Activated T-helper 17 cell treated with anti-CD3 and anti-CD28 coated beads, Interleukin-2, amount 50 U/mL, for 72 hours (primary cell): ENCODE data around the gene MGA. TPM values are rescaled to one million over a fixed set of nuclear protein-coding genes. Genes with fewer than 3 reads are reported as not detected.

ENCODE experiments used
- ATAC-seq: fragments of 150-1000 bp; cut with Tn5 transposase; replicated peaks from 2 replicates; pipeline ENCODE4 v1.10.0; 2021; ENCODE audit warnings: mild to moderate bottlenecking, moderate library complexity
- H3K27ac Mint-ChIP-seq: one replicate; pipeline ENCODE4 v1.8.0; 2022; ENCODE audit warnings: mixed read lengths
- H3K27me3 Mint-ChIP-seq: one replicate; pipeline ENCODE4 v1.8.0; 2022; ENCODE audit warnings: mixed read lengths
- H3K36me3 Mint-ChIP-seq: one replicate; pipeline ENCODE4 v1.8.0; 2022; ENCODE audit warnings: low read depth, mild to moderate bottlenecking, mixed read lengths
- H3K4me1 Mint-ChIP-seq: one replicate; pipeline ENCODE4 v1.8.0; 2022; ENCODE audit warnings: mixed read lengths
- H3K4me3 Mint-ChIP-seq: one replicate; pipeline ENCODE4 v1.8.0; 2022; ENCODE audit warnings: mild to moderate bottlenecking, mixed read lengths
- H3K9me3 Mint-ChIP-seq: one replicate; pipeline ENCODE4 v1.8.0; 2022; ENCODE audit warnings: mixed read lengths
- total RNA-seq, 2 donors: library from RNA; stranded (reverse); gene quantifications; one replicate each; pipeline ENCODE4 v1.2.3, GENCODE V29; 2022

The MGA gene
- total RNA-seq, 2 donors from 2014 or later = 36.4 to 36.6 TPM

GRCh38 chr15:41671656-41672648, 11.7 kb downstream of the MGA start:
- no peak for ATAC-seq
- peaks cover 10% of the 10 kb centered on the region for H3K4me1 Mint-ChIP-seq
- H3K9me3 Mint-ChIP-seq = no peaks in the 10 kb centered on the region
- no peaks in the 10 kb centered on the region for H3K27me3 Mint-ChIP-seq
- peaks cover 67% of the 10 kb centered on the region for H3K36me3 Mint-ChIP-seq
- H3K4me3 Mint-ChIP-seq = no peak overlapping the region
- H3K27ac Mint-ChIP-seq = no peak overlapping the region

DNA sequence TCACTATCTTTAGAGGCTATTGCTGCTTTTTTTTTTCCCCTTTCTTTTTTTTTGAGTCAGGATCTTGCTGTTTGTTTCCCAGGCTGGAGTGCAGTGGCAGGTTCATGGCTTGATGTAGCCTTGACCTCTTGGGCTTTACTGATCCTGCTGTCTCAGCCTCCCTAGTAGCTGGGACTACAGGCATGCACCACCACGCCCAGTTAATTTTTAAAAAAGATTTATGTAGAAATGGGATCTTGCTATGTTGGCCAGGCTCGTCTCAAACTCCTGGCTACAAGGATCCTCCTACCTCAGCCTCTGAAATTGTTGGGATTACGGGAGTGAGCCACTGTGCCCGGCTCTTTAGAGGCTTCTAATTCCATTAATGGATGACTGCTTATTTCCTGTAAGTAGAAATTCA, 15.1 kb downstream of the MGA start:
- peak overlapping the region; percentile 72 for H3K27ac Mint-ChIP-seq
- H3K9me3 Mint-ChIP-seq = no peaks in the 10 kb centered on the region
- no peak for ATAC-seq
- H3K4me3 Mint-ChIP-seq = no peak overlapping the region
- H3K27me3 Mint-ChIP-seq = no peaks in the 10 kb centered on the region
- H3K4me1 Mint-ChIP-seq = peaks cover 17% of the 10 kb centered on the region
- peaks cover 69% of the 10 kb centered on the region for H3K36me3 Mint-ChIP-seq

DNA sequence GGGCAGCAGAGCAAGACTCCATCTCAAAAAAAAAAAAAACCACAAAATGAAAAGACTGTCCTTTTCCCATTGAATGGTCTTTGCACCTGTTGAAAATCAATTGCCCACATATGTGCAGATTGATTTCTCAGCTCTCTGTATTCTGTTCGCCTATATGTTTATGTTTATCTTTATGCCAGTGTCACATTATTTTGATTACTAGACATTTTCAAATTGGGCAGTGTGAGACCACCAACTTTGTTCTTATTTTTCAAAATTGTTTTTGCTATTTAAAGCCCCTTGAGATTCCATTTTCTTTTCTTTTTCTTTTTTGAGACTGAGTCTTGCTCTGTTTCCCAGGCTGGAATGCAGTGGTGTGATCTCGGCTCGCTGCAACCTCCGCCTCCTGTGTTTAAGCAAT, 18.5 kb downstream of the MGA start:
- Mint-ChIP-seq H3K4me1 (peaks cover 17% of the 10 kb centered on the region), H3K27ac (no peak overlapping the region), H3K9me3 (no peaks in the 10 kb centered on the region), H3K27me3 (no peaks in the 10 kb centered on the region), H3K36me3 (peaks cover 41% of the 10 kb centered on the region), H3K4me3 (no peak overlapping the region)
- no peak for ATAC-seq

GRCh38 chr15:41683955-41684354, 23.8 kb downstream of the MGA start:
- Mint-ChIP-seq H3K36me3 (peaks cover 6% of the 10 kb centered on the region), H3K4me3 (no peak overlapping the region), H3K27me3 (no peaks in the 10 kb centered on the region), H3K4me1 (peaks cover 20% of the 10 kb centered on the region), H3K27ac (no peak overlapping the region), H3K9me3 (no peaks in the 10 kb centered on the region)
- no peak for ATAC-seq

DNA sequence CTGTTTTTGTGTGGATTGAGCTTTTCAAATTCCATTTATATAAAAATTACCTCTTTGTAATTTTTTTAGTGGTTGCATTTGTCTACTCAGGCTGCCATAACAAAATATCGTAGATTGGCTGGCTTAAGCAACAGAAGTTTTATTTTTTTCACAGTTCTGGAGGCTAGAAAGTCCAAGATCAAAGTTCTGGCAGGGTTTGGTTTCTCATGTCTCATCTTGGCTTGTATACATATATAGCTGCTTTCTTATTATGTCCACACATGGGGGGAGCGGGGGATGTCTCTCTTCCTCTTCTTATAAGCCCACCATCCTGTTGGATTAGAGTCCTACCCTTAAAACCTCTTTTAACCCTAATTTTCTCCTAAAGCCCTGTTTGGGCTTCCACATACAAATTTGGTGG, 28.5 kb downstream of the MGA start:
- H3K4me3 Mint-ChIP-seq = no peak overlapping the region
- no peak for ATAC-seq
- H3K27ac Mint-ChIP-seq = peak overlapping the region; percentile 6
- H3K4me1 Mint-ChIP-seq = peaks cover 30% of the 10 kb centered on the region
- peaks cover 5% of the 10 kb centered on the region for H3K36me3 Mint-ChIP-seq
- H3K9me3 Mint-ChIP-seq = no peaks in the 10 kb centered on the region
- H3K27me3 Mint-ChIP-seq = no peaks in the 10 kb centered on the region

DNA sequence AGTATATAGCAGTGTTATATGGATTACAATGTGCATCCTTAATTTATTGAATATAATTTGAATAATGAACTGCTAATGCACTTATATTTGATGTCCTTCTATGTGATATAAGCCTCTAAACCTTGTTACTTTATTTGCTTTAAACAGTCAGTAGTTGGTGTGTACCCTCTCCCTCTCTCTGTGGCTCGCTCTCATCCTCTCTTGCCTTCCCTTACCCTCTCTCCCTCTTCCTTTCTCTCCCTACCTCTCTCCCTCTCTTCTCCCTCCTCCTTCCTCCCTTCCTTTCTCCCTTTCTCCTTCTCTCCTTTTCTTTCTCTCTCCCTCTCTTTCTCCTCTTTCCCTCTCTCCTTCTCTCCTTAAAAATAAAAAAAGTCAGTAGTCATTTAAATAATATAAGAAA, 28.9 kb downstream of the MGA start:
- H3K36me3 Mint-ChIP-seq = peaks cover 5% of the 10 kb centered on the region

GRCh38 chr15:41689834-41690233, 29.6 kb downstream of the MGA start:
- Mint-ChIP-seq H3K27me3 (no peaks in the 10 kb centered on the region), H3K27ac (peak overlapping the region; percentile 6), H3K36me3 (peaks cover 5% of the 10 kb centered on the region), H3K9me3 (no peaks in the 10 kb centered on the region), H3K4me3 (peak overlapping the region; percentile 74), H3K4me1 (peaks cover 32% of the 10 kb centered on the region)
- no peak for ATAC-seq

More for the DNA sequence above, 28.9 kb downstream of the MGA start:
- Mint-ChIP-seq H3K27ac (peak overlapping the region; percentile 6), H3K9me3 (no peaks in the 10 kb centered on the region), H3K27me3 (no peaks in the 10 kb centered on the region), H3K4me3 (no peak overlapping the region), H3K4me1 (peaks cover 30% of the 10 kb centered on the region)
- no peak for ATAC-seq

DNA sequence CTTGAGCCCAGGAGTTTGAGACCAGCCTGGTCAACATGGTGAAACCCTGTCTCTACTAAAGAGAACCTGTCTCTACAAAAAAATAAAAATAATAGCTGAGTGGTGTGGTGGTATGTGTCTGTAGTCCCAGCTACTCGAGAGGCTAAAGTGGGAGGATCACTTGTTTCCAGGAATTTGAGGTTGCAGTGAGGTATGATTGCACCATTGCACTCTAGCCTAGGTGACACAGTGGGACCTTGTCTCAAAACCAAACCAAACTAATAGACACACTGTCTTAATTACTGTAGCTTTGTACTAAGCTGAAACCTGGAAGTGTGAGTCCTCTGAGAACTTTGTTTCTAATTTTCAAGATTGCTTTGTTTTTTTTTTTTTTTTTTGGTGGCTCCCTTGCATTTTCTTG, 30.4 kb downstream of the MGA start:
- peak overlapping the region; percentile 6 for H3K27ac Mint-ChIP-seq

DNA sequence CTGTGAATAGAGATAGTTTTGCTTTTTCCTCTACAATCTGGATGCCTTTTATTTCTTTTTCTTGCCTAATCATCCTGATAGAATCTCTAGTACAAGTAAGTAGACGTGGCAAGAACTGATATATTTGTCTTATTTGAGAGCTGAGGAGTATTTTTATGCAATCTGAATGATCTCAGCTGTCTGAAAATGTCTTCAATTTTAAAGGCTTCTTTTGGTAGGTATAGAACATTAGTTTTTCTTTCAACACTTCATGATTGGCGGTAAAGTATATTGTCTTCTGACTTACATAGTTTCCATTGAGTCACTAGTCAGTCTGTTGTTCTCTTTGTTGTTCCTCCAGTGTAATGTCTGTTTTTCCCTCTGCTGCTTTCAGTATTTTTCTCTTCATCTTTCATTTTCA, 31.3 kb downstream of the MGA start:
- Mint-ChIP-seq H3K4me3 (peak overlapping the region; percentile 74), H3K4me1 (peaks cover 39% of the 10 kb centered on the region)

More for the DNA sequence above, 30.4 kb downstream of the MGA start:
- Mint-ChIP-seq H3K4me1 (peaks cover 34% of the 10 kb centered on the region), H3K27me3 (no peaks in the 10 kb centered on the region), H3K9me3 (no peaks in the 10 kb centered on the region), H3K36me3 (peaks cover 5% of the 10 kb centered on the region), H3K4me3 (peak overlapping the region; percentile 74)
- ATAC-seq = peak; percentile 90

DNA sequence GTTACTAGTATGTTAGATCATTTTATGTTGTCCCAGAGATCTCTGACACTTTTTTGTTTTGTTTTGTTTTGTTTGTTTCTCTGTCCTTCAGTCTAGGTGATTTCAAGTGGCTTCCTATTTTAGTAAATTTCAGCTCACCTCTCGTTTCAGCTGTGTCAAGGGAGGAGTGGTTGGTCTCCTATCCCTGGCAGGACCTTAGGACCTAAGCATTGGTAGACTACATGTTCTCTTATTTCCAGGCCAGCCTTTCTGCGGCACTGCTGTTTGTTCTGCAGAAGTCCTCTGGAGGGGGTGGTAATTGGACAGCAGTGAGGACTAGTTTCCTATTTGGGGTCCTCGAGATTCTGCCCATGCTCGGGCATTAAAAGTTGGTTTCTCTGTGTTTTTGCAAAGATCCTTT, 31.8 kb downstream of the MGA start:
- Mint-ChIP-seq H3K4me3 (peak overlapping the region; percentile 74), H3K36me3 (peaks cover 19% of the 10 kb centered on the region), H3K27ac (peak overlapping the region; percentile 93), H3K9me3 (no peaks in the 10 kb centered on the region), H3K4me1 (peaks cover 33% of the 10 kb centered on the region), H3K27me3 (no peaks in the 10 kb centered on the region)
- ATAC-seq = no peak

More for the DNA sequence above, 31.3 kb downstream of the MGA start:
- Mint-ChIP-seq H3K27me3 (no peaks in the 10 kb centered on the region), H3K9me3 (no peaks in the 10 kb centered on the region), H3K36me3 (peaks cover 13% of the 10 kb centered on the region), H3K27ac (peak overlapping the region; percentile 93)
- ATAC-seq = peak; percentile 63

DNA sequence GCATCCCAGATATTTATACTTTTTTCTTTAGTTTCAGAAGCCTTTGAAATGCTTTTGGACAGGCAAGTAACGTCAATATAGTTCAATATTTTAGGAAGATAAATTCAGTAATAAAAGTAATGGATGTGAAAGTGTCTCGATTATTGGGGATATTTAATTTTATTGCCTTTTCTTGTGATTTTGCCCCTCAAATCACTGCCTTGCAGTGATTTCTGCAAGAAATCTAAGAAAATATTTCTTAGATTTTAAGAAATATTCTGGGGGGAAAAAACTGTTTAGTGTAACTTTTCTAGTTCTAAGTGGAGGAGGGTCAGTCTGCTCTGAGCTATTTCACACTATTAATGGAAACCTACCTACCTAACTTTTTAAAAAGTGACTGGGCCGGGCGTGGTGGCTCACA, 33.6 kb downstream of the MGA start:
- Mint-ChIP-seq H3K27ac (peak overlapping the region; percentile 33), H3K4me1 (peaks cover 33% of the 10 kb centered on the region), H3K9me3 (no peaks in the 10 kb centered on the region), H3K36me3 (peaks cover 36% of the 10 kb centered on the region), H3K4me3 (no peak overlapping the region), H3K27me3 (no peaks in the 10 kb centered on the region)
- ATAC-seq = no peak

DNA sequence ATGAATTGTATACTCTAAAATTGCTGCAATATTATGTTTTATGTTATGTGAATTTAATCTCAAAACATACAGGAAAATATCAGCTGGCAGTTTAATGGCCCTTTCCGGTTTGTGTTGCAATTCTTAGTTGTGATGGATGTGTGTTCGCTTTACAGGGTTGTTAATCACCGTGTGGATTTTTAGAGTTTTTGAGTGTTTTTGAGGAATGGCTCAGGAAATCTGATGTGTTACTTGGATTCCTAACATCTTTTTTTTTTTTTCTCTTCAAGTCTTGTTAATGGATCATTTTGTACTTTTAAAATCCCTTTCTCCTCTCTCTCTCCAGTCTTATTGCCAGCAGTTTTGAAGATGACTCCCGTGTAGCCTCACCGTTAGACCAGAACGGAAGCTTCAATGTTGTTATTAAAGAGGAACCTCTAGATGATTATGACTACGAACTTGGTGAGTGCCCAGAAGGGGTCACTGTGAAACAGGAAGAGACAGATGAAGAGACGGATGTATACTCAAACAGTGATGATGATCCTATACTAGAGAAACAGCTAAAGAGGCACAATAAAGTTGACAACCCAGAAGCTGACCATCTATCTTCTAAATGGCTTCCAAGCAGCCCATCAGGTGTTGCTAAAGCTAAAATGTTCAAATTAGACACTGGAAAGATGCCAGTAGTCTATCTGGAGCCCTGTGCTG, 35.7 kb downstream of the MGA start:
- Mint-ChIP-seq H3K36me3 (peaks cover 52% of the 10 kb centered on the region), H3K4me3 (peak overlapping the region; percentile 56), H3K27me3 (no peaks in the 10 kb centered on the region), H3K4me1 (peaks cover 22% of the 10 kb centered on the region), H3K9me3 (no peaks in the 10 kb centered on the region), H3K27ac (peak overlapping the region; percentile 79)
- ATAC-seq = peak; percentile 96

DNA sequence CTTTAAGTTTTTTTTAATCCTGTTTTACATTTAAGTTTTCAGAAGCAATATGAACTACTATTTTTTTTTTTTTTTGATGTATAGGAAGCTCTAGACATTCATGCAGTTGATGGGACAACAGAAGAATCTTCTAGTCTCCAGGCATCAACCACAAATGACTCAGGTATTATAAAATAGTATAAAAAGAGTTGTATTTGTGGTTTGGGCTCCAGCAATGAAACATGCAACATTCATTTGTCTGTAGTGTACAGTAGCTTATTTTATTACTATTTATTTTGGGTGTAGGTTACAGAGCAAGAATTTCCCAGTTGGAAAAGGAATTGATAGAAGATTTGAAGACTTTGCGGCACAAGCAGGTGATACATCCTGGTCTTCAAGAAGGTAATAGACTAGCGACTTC, 38.6 kb downstream of the MGA start:
- Mint-ChIP-seq H3K4me1 (peaks cover 14% of the 10 kb centered on the region), H3K27me3 (no peaks in the 10 kb centered on the region), H3K4me3 (no peak overlapping the region), H3K27ac (no peak overlapping the region), H3K9me3 (no peaks in the 10 kb centered on the region), H3K36me3 (peaks cover 79% of the 10 kb centered on the region)
- ATAC-seq = no peak

- no peak for ATAC-seq
- Mint-ChIP-seq H3K27ac (no peak overlapping the region), H3K4me1 (peaks cover 4% of the 10 kb centered on the region), H3K36me3 (peaks cover 69% of the 10 kb centered on the region), H3K9me3 (no peaks in the 10 kb centered on the region), H3K27me3 (no peaks in the 10 kb centered on the region), H3K4me3 (no peak overlapping the region)
Observed at GRCh38 chr15:41703120-41703519, 42.9 kb downstream of the MGA start.

- no peaks in the 10 kb centered on the region for H3K27me3 Mint-ChIP-seq
- no peak overlapping the region for H3K27ac Mint-ChIP-seq
- H3K36me3 Mint-ChIP-seq = peaks cover 78% of the 10 kb centered on the region
- H3K4me1 Mint-ChIP-seq = peaks cover 4% of the 10 kb centered on the region
- no peaks in the 10 kb centered on the region for H3K9me3 Mint-ChIP-seq
- no peak overlapping the region for H3K4me3 Mint-ChIP-seq
- no peak for ATAC-seq
Observed at GRCh38 chr15:41713047-41713446, 52.8 kb downstream of the MGA start.
